ENCODE measurements around the gene ESPN.

ESPN gene

DNA sequence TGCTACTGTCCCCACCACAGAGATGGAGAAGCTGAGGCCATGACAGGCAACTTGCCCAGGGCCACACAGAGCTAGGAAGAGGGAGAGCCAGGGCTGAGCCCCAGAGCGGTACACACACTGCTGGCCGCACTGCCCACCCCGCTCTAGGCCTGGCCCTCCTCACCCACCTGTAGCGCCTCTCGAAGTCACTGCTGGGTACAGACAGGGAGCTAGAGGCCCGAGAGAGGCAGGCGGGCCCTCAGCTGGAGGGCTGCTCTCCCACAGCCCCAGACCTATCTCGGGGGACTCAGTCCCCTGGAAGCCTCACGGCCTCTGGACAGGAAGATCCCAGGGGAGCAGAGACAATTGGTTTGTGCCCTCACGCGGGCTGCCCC lies 84.2 kb downstream of the ESPN start:
- DNase-seq (ENCODE audit: low read depth in 2 of 2, low spot score in 1 of 2): no peak

DNA sequence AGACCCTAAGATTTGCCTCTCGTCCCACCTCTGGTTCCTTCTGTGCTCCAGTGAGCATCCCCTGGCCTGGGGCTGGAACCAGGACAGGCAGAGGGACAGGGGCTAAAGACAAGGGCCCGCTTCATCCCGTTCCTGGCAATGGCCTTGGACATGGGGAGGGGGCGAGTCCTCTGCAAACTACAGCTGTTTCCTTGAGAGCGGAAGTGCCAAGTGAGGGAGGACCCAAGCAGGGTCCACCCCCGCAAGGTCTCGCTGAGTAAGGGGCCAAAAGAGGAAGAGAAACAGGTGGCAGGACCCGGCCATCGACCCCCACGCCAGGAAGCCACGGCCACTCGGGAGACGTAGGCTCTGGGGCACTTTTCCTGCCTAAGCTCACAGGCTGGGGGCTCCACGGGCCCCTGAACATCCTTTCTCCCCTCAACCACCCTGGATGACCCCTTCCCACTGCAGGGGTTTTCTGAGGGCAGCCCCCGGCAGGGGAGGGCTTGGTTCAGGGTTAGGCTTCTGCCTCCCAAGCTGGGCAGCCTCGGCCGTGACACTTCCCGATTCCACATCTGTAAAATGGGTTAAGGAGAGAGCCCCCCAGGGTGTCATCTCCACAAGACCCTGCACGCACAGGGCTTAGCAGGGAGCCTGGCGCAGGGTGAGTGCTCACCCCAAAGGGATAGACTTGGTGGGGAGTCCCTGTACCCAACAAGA lies 84.8 kb downstream of the ESPN start:
- DNase-seq (ENCODE audit: low read depth in 2 of 2, low spot score in 1 of 2): no peak

DNA sequence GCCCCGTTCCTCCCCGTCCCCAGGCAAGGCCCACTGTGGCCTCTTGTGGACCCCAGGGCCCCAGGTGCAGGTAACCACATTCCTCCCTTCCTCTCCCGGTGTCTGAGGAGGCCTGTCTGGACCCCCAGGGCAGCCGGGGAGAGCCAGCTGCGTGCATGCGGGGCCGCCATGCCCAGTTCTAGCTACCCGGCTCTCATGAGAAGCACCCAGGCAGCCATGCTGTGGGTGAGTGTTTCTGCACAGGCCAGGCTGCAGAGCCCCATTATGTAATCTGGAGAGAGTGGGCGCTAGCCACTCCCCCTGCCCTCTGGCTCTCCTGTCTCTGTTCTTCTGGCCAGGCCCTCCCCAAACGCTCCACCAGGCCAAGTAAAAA lies 85.3 kb downstream of the ESPN start:
- no peak for DNase-seq (ENCODE audit: low read depth in 2 of 2, low spot score in 1 of 2)

DNA sequence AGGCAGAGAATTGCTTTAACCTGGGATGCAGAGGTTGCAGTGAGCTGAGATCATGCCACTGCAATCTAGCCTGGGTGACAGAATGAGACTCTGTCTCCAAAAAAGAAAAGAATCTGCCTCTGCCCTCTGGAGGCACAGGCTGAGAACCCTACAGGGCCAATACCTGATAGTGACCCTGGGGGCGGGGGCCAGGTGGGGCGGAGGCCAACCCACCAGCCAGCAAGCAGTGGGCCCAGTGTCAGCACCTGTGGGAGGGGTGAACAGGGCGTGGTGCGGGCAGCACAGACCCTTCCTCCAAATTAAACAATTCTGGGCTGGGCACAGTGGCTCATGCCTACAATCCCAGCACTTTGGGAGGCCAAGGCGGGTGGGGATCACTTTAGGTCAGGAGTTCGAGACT lies 85.9 kb downstream of the ESPN start:
- DNase-seq (ENCODE audit: low read depth in 2 of 2, low spot score in 1 of 2): no peak

Measured in stimulated activated CD8-positive, alpha-beta memory T cell treated with anti-CD3 and anti-CD28 coated beads, Interleukin-4, amount 100 ng/mL, for 1 hour (primary cell).